Mononuclear cell (primary cell): Measurements from ENCODE around the gene KIAA0930. TPM values are rescaled to one million over a fixed set of nuclear protein-coding genes. Genes with fewer than 3 reads are reported as not detected.

ENCODE experiments used
- H3K27me3 ChIP-seq: 2 replicates; pipeline ENCODE4 v1.6.0; 2011; ENCODE audit warnings: low read length, control low read depth; ENCODE audit not compliant: insufficient read depth
- H3K4me1 ChIP-seq: 2 replicates; pipeline ENCODE4 v1.5.1; 2011; ENCODE audit warnings: mild to moderate bottlenecking, low read length, control low read depth; ENCODE audit not compliant: insufficient read depth
- H3K4me3 ChIP-seq: 2 replicates; pipeline ENCODE4 v1.5.1; 2011; ENCODE audit warnings: mild to moderate bottlenecking, low read length, moderate library complexity
- H3K9me3 ChIP-seq: 2 replicates; pipeline ENCODE4 v1.5.1; 2011; ENCODE audit warnings: low read depth, mild to moderate bottlenecking, control low read depth, low read length
- total RNA-seq: library from RNA; depleted of rRNA; stranded (reverse); fragments of >200 nt; gene quantifications from one replicate; pipeline ENCODE4 v1.2.3, GENCODE V29; 2012

Gene KIAA0930
- total RNA-seq, 1 donor = 20.5 TPM

DNA sequence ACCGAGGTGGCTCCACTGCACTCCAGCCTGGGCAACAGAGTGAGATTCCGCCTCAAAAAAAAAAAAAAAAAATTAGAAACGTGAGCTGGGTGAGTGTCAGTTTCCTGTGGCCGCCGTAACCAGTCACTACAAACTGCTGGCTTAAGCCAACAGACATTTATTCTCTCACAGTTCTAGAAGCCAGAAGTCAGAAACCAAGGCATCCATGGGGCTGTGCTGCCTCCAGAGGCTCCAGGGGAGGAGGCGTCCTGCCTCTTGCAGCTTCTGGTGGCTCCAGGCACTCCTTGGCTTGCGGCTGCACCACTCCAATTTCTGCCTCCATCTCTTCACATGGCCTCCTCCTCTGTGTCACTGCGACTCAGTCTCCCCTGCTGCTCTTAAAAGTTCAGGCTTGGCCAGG lies 11.1 kb upstream of the KIAA0930 start:
- Histone ChIP-seq H3K4me3 (no peak overlapping the region), H3K27me3 (no peaks in the 10 kb centered on the region), H3K9me3 (no peaks in the 10 kb centered on the region), H3K4me1 (peaks cover under 1% of the 10 kb centered on the region)

DNA sequence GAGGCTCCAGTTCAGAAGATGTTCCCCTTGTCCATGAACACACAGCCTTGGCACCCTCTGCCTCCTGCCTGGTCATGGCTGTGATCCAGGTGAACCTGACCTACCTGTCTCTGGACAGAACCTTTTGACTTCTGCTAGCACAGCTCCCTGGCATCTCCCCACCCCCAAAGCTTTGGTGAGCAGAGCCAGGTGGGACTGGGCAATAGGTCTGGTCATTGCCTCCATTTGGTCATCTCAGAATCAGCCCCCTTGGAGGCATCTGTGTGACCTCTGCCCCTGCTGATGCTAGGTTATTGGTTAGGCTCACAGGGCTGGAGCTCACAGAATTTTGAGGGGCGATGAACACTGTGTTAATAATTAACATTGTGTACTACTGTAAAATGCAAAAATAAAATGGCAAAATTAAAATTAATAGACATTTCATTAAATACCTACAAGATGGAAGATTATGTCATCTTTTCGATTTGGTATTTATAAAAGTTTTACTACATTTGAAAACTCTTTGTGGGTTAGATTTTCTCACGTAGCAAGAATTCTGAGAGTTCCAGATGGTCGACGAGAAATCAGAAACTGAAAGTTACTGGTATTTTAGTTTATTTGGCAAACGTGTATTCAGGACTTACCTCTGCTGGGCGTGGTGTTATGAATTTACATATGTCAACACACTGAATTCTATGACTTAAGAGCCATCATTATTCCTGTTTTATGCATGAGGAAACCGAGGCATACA lies 8.3 kb upstream of the KIAA0930 start:
- H3K9me3 ChIP-seq = no peaks in the 10 kb centered on the region
- no peak overlapping the region for H3K4me3 ChIP-seq

DNA sequence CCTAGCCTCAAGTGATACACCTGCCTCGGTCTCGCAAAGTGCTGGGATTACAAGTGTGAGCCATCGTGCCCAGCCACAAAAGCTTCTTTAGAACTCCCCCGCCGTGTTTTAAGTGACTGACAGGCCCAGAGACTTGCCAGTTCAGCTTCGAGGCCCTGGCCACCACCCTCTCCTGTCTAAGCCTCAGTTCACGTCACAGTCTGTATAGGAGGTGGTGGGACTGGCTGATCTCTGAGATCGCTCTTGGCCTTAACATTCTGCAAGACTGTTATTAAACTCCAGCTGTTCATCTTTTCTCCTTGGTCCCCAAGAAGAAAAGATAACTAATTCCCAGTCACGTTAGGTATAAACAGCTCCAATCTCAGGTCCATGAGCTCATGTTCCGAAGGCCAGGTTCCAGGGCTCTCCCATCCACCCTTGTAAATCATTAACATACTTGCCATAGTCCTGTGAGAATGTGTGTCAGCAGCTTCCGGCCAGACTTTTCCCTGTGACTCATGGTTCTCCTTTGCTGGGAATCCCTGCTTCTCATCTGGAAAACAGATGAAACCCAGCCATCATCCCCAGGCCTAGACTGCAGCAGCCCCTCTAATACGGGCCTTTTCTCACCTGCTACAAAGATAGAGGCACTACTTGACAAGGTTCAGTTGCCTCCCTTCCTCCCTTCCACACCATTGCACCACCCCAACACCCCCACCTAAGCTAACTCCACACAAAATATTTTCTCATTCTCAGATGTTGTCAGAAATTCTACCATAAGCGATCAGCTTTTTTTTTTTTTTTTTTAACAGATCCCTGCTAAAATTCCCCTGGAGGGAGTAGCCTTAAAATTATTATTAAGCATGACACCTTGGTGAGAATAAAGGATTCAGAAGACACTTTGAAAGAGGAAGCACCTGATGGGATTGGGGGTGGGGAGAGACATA lies 5.6 kb upstream of the KIAA0930 start:
- H3K9me3 ChIP-seq = no peaks in the 10 kb centered on the region
- H3K4me1 ChIP-seq = peaks cover 13% of the 10 kb centered on the region
- no peak overlapping the region for H3K4me3 ChIP-seq
- no peaks in the 10 kb centered on the region for H3K27me3 ChIP-seq

More for the DNA sequence above, 8.3 kb upstream of the KIAA0930 start:
- H3K4me1 ChIP-seq = peaks cover 8% of the 10 kb centered on the region
- no peaks in the 10 kb centered on the region for H3K27me3 ChIP-seq

DNA sequence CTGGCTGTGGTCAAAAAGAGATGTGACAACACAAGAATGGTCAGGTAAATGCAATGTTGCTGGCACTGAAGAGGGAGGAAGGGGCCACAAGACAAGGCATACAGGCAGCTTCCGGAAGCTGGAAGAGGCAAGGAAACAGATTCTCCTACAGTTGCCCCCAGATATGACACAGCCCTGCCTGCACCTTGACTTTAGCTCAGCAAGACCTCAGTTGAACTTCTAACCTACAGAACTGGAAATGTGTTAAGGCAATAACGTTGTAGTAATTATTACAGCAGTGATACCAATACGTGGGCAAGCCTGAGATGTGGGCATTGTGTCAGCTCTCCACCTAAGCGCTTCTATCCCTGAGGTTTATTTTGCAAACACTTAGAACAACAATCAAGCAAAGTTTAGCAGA lies 4.2 kb upstream of the KIAA0930 start:
- no peak overlapping the region for H3K4me3 ChIP-seq
- no peaks in the 10 kb centered on the region for H3K9me3 ChIP-seq
- H3K4me1 ChIP-seq = peaks cover 20% of the 10 kb centered on the region
- no peaks in the 10 kb centered on the region for H3K27me3 ChIP-seq

DNA sequence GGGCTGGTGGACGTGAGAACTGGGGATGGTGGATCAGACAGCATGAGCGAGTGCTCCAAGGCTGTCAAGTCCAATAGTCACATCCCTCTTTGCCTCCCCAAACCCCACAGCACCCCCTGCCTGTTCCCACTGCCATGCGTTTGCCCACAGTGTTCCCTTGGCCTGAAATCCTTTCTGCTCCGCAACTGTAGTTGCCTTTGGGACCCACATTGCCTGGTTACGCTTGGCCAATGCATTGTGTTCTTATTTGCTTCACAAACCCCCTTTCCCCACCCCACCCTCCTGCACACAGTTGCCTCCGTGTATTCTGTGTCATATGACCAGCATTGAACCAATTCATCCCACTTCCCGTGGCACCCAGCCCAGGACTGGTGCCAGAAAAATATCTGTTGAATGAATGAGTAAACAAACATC lies 2.1 kb upstream of the KIAA0930 start:
- Histone ChIP-seq H3K9me3 (no peaks in the 10 kb centered on the region), H3K4me3 (no peak overlapping the region), H3K4me1 (peaks cover 41% of the 10 kb centered on the region), H3K27me3 (no peaks in the 10 kb centered on the region)

DNA sequence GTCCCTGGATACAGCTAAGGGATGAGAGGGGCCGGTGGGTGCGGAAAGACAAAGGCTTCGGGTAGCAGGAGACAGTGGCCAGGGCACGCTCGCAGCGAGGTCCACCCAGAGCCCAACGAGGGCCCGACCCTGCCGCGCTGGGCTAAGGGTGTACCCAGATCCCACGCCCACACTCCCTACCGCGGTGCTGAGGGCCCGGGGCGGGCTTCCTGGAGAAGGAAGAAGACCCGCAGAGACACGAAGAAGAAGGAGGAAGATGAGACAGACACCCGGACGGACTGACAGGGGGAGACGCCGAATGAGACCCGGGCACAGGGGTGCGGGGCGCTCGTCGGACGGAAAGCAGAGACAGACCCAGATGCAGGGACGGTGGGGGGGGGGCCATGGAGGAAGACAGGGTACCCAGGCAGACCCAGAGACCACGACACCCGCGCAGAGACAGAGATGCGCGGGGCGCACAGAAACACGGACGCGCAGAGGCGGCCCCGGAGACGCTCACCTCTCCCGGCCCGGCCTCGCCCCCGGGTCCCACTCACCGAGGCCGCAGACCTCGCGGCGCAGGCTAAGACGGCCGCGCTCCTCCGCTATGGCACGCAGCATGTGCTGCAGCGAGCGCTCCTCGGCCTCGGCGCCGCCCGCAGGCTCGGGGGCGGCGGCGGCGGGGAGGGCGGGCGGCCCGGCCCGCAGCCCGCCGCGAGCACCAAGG lies 437 bp downstream of the KIAA0930 start:
- peak overlapping the region; percentile 56 for H3K4me3 ChIP-seq
- H3K27me3 ChIP-seq = no peaks in the 10 kb centered on the region
- peaks cover 58% of the 10 kb centered on the region for H3K4me1 ChIP-seq
- H3K9me3 ChIP-seq = no peaks in the 10 kb centered on the region

DNA sequence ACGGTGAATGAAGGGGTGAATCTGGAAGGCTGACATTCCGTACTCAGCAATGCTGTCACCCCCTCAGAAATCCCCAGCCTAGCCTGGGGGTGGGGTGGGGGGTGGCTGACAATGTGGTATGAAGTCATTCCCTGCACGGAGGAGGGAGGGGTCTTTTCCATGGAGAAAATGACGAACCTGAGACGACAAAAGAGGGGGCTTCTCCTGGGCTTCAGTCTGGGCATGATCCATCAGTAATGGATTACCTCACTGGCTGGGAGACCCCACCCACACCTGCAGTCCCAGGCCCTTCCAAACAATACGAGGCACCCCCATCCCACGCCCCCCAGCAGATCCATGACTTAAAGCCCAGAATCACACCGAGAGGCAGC lies 1.0 kb downstream of the KIAA0930 start:
- Histone ChIP-seq H3K9me3 (no peaks in the 10 kb centered on the region), H3K4me3 (peak overlapping the region; percentile 56), H3K27me3 (no peaks in the 10 kb centered on the region), H3K4me1 (peaks cover 64% of the 10 kb centered on the region)

DNA sequence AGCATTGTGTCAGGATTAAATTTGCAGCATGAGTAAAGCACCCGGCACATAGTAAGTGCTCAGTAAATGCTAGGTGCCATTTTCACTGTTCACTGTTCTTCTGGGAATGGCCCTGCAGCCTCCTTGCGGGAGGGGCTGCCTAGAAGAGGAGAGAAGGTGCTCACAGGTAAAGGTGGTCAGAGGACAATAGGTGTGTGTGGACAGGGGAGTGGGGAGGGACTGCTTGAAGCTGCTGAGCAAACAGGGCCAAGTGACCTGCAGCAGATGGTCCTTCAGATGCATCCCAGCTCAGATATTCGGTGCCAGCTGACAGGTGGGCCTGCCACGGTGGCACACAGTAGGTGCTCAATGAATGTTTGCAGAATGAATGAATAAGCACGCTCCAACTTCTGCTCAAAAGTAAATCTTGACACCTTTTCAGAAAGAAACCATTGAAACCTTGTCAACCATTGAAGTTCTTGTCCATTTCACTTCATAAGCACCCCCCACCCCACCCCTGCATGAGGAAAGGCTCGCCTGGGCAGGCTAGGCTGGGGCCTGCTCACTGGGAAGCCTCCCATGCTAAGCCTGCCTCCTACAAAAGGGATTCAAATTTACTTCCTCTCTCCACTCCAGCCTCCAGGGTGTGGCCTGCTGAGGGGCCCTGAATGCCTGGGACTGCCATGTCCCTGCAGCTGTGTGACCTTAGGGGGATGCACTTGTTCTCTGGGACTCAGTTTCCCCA lies 1.6 kb downstream of the KIAA0930 start:
- H3K4me1 ChIP-seq = peaks cover 70% of the 10 kb centered on the region
- H3K27me3 ChIP-seq = no peaks in the 10 kb centered on the region
- peak overlapping the region; percentile 56 for H3K4me3 ChIP-seq
- H3K9me3 ChIP-seq = no peaks in the 10 kb centered on the region

DNA sequence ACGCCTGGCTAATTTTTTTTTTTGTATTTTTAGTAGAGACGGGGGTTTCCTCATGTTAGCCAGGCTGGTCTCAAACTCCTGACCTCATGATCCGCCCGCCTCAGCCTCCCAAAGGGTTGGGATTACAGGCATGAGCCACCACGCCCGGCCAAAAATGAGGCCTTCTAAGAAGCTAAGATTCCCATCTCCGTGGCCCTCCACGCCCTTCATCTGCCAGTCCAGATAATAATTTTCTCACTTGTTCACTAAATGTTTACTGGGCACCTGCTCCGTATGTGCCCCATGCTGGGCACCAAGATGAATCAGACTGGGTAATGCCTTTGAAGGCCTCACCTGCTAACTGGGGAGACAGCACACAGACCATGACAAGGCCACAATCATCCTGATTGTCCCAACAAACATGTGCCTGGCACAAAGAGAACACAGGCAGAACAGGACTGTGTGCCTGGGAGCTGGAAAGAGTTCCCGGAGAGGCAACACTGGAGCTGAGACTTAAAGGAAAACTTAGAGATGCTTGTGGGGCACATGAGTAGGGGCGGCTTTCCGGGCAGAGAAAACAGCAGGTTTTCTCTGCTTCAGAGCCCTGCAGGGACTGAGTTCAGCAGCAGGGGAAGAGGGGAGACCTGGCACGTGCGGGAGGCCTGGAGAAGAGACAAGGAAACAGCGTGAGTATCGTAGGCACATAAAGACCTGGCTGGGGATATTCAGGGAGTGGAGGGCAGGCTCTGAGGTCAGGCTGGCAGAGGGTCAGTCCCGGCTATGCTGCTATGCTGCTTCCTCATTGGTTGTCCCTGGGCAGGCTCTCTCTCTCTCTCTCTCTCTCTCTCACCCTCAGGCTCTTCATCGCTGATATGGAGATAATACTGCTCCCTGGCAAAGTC lies 2.4 kb downstream of the KIAA0930 start:
- Histone ChIP-seq H3K27me3 (no peaks in the 10 kb centered on the region), H3K4me1 (peaks cover 78% of the 10 kb centered on the region), H3K9me3 (no peaks in the 10 kb centered on the region), H3K4me3 (no peak overlapping the region)

DNA sequence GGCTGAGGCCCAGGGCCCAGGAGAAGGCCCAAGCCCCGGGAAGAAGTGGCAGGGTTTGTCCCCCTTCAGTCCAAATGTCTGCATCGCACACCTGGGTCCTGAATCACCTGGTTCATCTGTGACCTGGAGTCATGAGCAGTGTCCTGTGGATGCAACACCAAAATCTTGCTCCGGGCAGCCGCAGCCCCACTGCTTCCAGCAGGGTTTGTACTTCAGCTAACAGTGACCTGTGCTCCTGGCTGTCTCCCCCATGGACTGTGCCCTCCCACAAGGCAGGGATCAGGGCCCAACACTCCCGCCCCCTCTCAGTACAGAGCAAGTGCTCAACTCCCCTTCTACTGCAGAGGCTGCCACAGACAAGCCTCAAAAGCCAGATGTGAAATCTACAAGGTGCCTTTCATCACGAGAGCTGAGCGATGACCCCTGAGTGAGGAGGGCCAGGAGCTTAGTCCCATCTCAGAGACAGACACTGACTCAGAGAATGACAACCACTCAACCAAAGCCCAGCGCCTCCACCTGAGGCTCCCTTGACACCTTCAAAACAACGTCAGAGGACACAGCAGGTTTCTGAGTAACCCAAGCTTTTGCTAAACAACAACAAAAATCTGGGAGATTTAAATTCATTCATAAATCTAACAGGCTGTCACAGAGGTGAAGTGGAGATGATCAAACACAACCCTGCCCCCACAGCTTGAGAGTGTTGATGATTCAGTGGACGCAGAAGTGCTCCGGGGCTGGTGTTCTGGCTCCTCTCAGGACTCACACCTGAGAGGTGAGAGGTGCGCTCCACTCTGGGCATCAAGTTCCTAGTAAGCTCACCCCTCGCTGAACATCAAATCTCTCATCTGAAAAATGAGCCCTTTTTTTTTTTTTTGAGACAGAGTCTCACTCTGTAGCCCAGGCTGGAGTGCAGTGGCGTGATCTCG lies 3.4 kb downstream of the KIAA0930 start:
- no peaks in the 10 kb centered on the region for H3K9me3 ChIP-seq
- H3K27me3 ChIP-seq = no peaks in the 10 kb centered on the region
- peaks cover 88% of the 10 kb centered on the region for H3K4me1 ChIP-seq
- no peak overlapping the region for H3K4me3 ChIP-seq

DNA sequence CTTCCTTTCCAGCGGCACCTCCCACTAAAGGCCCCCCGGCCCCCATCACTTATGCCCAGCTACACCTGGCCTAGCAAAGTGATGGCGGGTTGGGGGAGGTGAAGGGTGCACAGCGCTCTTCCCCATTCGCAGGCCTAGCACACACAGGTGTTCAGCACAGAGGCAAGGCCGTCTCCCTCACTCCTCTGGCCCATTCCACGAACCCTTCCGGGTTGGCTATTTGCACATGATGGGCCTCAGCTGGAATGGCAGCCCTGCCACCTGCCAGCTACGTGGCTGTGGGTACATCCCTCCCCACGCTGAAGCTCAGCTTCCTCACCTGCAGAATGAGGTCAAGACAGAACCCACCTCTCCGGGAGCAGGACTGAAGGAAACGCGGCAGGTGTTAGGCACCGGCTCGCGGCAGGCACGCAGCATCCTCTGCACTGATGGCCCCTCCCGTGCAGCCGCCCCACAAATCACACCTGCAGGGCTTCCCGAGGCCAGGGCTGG lies 4.8 kb downstream of the KIAA0930 start:
- peaks cover 94% of the 10 kb centered on the region for H3K4me1 ChIP-seq
- H3K4me3 ChIP-seq = no peak overlapping the region
- H3K27me3 ChIP-seq = no peaks in the 10 kb centered on the region
- H3K9me3 ChIP-seq = no peaks in the 10 kb centered on the region

DNA sequence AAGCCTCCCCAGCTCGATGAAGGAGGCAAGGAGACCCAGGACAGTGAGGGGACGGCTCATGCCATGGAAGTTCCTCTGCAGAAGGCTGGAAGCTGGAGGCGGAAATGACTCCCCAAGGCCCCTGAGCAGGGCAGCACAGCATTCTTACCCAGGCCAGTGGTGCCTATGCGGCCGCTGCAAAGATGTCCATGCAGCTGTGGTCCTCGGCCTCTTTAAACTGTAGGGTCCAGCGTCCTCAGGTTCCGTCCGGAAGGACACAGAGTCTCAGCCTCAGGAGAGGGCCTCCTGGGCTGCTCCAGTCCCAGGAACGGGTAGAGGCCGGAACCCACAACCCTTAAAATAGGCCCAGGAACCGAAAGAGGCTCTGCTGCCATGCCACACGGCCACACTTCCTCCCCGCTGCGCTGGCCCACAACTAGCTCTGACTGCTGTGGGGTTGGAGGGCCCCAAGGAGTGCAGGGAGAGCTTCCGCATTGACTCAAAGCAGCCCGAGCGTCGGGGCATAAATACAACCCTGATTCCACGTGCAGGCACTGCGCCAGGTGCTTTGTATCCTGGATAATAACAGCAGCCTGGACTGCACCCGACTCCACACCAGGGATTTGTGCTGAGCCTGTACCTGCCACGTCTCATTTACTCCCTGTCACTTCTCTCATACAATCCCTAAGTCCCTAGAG lies 5.5 kb downstream of the KIAA0930 start:
- Histone ChIP-seq H3K9me3 (no peaks in the 10 kb centered on the region), H3K27me3 (no peaks in the 10 kb centered on the region), H3K4me3 (no peak overlapping the region), H3K4me1 (peaks cover 100% of the 10 kb centered on the region)
